Activated gamma-delta T cell treated with Interleukin-2 at 50 U/mL for 16 hours (primary cell): ENCODE data around the gene SNAPIN.

ENCODE experiments used
- DNase-seq: peaks from one replicate; pipeline ENCODE4 v3.0.0-alpha.2; 2020

The SNAPIN gene

DNA sequence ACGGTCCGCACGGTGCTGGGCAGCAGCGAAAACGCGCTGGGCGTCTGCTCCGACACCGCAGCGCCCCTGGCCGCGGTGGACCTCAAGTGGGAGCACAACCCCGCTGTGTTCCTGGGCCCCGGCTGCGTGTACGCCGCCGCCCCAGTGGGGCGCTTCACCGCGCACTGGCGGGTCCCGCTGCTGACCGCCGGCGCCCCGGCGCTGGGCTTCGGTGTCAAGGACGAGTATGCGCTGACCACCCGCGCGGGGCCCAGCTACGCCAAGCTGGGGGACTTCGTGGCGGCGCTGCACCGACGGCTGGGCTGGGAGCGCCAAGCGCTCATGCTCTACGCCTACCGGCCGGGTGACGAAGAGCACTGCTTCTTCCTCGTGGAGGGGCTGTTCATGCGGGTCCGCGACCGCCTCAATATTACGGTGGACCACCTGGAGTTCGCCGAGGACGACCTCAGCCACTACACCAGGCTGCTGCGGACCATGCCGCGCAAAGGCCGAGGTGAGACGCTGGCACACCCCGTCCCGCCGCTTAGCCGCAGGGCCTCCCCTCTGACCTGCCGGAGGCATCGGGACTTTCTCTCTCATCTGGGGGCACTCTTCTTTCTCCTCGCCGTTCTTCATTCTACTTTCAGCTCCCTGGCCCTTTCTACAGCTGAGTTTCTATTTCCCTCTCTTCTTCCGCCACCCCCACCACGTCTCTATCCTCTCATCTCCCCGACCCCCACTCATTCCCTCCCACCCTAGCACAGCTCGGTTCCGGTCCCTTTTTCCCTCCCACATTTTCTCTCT lies 21.0 kb downstream of the SNAPIN start:
- peak; percentile 19 for DNase-seq

DNA sequence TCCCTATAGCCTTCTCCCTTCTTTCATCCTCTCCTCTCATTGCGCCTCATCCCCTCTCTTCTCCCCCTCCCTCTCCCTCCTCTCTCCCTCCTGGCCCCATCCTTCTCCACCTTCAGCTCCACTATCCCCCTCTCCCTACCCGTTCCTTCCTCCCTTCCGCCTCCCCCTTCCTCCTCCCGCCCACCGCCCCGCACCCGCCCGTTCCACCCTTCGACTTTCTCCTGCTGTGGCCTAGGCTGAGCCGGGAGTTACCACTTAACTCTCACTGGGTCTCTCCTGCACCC lies 21.6 kb downstream of the SNAPIN start:
- no peak for DNase-seq

DNA sequence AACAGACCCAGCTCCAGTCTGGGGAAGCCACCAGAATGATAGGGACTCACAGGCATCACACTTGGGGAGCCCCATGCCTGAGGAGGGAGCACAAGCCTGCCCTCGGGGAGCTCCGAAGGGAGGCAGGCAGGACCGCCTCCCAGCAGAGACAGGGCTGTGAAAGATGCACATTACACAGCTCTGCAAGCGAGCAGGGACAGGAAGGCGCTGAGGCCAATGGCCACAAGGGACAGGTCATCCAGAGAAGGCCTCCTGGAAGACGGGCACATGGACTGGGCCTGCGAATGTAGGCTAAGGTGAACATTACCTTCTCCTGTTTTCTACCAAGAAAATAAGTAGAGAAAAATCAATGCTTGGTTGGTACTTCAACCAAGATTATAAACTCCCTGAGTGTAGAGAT lies 24.2 kb downstream of the SNAPIN start:
- no peak for DNase-seq

DNA sequence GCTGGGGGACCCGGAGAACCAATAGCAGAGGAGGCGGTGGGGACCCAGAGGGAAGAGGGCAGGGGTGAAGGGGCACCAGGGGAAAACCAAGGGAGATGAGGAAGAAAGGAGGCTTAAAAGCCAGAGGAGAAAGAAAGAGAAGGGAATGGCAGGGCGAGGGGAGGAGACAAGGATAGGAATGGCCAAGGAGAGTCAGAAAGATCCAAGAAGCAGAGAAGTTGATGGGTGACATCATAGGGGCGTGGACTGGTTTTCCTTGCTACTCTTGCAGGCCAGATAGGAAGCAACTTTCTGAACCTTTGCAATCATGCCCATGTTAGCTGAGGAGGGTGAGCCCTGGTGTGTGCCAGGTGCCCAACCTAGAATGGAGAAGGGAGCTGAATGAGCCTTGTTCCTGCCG lies 25.4 kb downstream of the SNAPIN start:
- DNase-seq: no peak

DNA sequence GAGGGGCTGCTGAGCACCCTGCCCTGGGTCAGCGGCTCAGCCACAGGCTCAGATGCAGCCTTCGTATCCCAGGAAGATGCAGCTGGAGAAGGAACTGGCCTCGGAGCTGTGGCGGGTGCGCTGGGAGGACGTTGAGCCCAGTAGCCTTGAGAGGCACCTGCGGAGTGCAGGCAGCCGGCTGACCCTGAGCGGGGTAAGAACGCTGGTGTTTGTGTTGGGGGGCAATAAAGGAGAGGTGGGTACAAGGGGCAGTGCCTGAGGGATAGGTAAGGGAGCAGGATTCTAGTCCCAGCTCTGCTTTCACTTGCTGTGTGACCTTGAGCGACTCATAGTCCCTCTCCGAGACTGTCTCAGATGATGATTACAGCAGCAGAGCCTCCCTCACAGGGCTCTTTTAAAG lies 26.4 kb downstream of the SNAPIN start:
- DNase-seq: no peak

DNA sequence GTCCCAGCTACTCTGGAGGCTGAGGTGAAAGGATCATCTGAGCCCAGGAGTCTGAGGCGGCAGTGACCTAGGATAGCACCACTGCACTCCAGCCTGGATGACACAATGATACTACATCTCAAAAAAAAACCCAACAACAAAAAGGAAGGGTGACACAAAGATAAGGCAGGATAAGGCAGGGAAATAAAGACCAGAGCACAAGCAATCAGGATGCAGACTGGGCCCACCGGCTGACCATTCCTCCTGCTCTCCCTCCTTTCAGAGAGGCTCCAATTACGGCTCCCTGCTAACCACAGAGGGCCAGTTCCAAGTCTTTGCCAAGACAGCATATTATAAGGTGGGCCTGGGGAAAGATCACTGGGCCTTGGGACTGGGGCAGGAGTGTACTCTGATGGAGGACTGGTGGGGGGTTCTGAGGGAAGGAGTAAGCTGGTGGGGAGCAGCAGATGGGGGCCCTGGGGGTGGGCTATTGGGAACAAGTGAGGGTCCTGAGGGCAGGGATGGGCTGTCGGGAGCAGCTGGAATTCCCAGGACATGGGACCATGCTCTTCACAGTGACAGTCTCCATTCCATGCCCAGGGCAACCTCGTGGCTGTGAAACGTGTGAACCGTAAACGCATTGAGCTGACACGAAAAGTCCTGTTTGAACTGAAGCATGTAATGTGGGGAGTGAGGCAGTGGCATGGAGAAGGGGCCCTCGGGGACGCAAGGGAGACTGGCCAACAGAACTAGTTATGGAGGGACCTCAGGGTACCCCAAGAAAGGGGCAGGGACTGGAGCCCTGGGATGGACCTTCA lies 27.2 kb downstream of the SNAPIN start:
- no peak for DNase-seq

DNA sequence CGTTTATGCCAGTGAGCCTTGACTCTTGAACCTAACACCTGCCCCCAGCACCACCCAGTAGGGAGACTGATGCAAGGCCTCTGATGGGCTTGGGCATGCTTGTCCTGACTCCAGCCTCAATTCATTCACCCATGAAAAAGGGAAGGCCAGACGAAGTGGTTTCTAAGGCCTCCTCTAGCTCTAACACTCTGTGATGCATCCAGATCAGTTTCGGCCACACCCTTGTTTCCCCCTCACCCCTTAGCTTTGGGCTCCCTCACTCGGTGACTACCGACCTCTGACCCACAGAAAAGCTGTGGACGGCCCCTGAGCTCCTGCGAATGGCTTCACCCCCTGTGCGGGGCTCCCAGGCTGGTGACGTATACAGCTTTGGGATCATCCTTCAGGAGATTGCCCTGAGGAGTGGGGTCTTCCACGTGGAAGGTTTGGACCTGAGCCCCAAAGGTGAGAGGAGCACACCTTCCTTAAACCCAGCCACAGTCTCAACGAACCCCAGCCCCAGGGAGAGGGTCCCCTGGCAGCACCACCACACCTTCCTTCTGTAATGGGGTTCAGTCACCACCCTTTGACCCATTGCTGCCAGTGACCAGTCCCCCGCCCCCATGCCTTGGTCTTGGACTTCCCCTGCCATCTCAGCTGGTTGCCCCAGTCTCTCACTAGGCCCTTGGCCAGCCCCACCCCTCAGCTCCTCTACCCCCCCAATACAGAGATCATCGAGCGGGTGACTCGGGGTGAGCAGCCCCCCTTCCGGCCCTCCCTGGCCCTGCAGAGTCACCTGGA lies 29.0 kb downstream of the SNAPIN start:
- DNase-seq: no peak

DNA sequence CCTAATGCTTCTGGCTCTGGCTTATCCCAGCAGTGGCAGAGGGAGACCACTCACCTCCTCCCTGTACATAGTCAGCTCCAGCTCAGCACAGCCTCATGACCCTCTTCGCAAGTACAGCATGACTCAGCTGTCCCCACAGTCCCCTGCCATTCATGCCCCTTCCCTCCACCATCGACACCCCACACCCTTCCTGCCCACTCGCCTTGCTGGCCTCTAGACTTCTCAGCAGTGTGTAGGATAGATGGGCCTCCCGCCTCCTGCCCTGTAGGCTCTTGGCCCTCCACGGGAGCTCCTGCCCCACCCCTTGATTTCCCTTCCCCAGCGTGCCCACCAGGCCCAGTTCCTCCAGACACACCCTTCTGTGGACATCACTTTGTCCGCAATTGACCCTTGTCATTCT lies 29.8 kb downstream of the SNAPIN start:
- no peak for DNase-seq

DNA sequence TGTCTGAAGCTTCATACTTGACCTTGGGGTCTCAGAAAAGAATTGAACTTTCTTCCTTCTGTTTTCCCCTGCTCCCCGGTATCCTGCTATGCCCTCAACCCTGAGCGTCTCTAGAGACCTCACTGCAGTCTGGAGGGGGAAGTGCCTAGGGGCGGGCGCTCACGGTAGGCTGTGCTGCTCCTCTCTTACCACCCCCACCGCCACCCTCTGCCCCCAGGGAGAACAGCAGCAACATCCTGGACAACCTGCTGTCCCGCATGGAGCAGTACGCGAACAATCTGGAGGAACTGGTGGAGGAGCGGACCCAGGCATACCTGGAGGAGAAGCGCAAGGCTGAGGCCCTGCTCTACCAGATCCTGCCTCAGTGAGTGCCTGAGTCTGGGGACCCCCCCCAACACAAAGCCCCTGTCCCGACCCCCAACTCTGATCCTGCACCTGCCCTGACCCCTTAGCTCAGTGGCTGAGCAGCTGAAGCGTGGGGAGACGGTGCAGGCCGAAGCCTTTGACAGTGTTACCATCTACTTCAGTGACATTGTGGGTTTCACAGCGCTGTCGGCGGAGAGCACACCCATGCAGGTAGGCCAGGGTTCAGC lies 30.3 kb downstream of the SNAPIN start:
- DNase-seq: no peak

DNA sequence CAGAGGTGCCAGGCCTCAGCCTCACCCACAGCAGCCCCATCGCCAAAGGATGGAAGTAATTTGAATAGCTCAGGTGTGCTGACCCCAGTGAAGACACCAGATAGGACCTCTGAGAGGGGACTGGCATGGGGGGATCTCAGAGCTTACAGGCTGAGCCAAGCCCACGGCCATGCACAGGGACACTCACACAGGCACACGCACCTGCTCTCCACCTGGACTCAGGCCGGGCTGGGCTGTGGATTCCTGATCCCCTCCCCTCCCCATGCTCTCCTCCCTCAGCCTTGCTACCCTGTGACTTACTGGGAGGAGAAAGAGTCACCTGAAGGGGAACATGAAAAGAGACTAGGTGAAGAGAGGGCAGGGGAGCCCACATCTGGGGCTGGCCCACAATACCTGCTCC lies 35.0 kb downstream of the SNAPIN start:
- no peak for DNase-seq

DNA sequence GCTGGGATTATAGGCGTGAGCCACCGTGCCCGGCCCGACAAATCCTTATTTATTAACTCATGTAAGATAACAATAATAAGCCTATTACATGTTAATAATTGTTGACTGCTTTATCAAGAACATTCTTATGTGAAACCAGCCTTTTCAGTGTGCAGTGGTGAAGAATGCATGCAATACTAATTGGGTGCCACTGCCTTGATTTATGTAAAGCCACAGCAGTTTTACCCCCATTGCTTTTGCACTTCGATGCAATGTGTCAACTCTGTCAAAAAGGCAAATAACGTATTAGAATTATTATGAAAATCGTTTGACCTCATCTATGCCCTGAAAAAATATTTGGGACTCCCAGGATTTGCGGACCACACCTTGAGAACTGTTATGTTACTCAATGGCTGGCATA lies 38.2 kb downstream of the SNAPIN start:
- no peak for DNase-seq

DNA sequence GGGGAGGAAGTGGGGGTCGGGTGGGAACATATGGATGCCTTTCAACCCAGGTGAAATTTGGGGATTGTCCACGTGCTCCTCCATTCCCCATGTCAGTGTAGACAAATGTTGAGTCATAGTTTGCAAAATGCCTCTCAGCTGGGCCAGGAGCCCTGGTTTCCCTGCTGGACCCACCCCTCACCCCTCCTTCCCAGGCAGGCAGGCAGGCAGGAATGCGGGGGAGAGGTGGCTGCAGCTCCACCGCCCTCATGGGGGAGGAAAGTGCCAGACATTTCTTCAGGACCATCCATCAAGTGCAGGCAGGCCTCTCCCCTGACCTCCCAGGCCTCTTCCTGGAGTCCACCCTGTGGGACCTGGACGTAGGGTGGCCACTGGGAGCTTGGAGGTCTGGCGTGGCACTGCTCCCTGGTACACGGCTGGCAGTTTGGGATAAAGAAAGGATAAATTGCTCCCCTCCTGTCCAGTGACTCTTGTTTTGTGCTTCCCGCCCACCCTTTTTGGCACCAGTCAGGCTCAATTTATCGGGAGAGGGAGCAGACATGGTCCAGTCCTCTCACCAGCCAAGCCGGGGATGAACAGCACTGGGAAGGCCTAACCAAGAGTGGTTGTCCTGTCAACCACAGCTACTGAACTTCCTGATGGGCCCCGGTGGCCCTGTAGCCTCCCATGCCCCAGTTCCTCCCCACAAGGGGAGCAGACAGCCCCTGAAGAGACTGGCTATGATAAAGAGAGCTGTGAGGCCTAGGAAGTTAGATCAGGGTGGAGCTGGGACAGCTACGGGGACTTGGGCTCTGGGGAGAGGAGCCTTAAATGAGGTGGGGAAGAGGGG lies 38.9 kb downstream of the SNAPIN start:
- DNase-seq: no peak

DNA sequence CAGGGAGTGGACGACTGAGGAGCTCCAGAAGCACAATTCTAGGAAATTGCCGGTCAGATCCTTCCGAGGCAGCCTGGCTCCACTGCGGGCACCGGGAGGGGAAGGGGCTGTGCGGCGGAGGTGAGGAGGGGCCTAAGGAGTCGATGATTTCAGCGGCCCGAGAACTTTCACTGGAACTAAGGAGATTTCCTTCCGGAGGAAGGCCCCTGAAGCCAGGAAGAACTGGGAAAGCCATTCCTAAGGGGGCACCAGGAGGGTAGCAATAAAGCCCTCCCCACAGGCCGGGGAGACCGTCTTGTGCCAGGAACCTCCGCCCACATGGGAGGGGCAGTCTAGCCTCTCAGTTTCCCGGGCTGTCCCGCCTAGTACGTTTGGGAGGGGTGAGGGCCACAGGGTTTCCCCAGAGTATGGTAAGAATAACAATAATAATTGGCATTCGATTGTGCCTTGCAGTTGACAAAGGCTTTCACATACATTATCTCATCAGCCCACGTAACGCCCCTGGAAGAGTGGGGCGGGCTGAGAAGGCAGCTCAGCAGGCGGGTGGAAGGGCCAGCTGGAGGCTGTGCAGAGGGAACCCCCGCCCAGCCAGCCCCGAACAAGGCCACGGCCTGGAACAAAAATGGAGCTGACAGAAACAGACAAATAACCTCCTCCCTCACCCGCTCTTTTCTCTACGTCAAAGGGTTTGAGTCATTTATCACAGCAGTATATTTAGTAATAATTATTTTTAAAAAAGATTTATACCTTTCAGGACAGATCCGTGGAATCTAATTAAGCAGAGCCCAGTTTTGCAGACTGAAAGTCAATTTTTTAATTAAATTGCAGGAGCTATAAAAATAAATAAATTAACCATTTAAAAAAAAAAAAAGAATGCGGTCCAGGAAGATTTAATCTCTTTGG lies 39.8 kb downstream of the SNAPIN start:
- DNase-seq: no peak

DNA sequence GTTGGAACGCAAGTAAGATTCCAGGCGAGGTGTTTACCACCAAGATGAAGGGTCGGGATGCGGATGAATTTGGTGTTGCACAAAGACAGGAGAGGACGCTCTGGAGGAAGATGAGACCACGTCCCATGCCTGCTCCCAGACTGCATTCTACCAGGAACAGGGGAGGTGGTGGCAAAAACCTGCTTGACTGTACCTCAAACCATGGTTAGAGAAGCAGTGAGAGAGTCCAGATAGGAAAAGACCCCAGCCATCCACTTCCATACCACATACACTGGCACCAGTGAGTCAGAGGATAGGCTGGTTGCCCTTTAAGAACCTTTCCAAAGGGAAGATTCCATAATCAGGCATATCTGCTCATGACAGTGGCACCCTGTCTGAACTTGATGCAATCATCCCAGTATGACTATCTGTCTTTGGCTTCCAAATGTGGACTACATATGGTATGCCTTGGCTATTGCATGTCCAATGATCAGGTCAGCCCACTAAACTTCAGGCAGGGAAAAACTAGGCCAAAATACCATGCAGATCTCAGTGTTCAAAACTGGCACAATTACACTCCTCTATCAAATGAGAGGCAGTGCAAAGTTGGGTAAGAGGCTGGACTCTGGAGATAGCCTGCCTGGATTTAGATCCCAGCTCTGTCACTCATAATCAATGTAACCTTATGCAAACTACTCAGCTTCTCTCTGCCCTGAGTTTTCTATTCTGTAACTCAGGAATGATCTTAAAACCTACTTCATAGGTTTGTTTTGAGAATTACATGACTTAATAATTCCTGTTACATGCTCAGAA lies 40.6 kb downstream of the SNAPIN start:
- no peak for DNase-seq

DNA sequence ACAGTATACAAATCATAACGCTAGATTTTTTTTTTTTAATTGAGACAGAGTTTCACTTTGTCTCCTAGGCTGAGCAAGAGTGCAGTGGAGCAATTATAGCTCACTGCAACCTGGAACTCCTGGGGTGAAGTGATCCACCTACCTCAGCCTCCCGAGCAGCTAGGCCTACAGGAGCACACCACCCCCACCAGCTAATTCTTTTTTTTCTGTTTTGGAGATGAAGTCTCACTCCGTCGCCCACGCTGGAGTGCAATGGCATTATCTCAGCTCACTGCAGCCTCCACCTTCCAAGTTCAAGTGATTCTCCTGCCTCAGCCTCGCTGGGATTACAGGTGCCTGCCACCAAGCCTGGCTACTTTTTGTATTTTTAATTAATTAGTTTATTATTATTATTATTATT lies 41.3 kb downstream of the SNAPIN start:
- DNase-seq: no peak

DNA sequence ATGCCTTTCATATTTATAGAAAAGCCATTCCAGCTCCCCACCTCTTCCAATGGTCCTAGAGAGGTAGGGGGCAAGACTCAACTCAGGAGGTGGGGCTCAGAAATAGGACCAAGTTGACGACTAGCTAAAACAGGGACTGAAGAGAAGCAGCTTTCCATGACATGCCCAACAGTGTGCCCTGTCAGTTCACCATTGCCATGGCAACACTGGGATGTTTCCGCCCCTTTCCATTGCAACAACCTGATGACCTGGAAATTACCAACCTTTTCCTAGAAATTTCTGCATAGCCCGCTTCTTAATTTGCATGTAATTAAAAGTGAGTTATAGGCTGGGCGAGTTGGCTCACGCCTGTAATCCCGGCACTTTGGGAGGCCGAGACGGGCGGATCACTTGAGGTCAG lies 47.0 kb downstream of the SNAPIN start:
- no peak for DNase-seq

DNA sequence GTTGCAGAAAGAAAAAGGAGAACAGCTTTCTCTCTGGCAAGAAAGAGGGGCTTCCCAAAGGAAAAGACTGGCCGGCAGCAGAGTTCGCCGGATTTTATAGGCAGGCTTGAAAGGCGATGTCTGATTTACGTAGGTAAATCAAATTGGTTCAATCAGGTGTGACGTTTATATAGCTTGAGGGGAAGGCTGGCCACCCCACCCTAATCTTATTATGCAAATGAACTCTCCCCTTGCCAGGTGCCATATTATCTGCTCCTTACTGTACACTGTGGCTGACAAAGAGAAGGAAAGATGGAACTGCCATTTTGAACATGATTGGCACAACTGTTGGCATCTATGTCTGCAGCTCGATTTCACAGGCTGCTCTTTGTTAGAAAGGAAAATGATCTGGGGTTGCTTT lies 52.5 kb downstream of the SNAPIN start:
- DNase-seq: no peak
